ENCODE measurements around the gene WNT7A. TPM values are rescaled to one million over a fixed set of nuclear protein-coding genes. Genes with fewer than 3 reads are reported as not detected.

Gene WNT7A
- total RNA-seq, 1 experiment from 2014 or later = 0.34 TPM

GRCh38 chr3:13863382-13863952, 16.4 kb downstream of the WNT7A start:
- ATAC-seq (no peak), DNase-seq (ENCODE audit: low read depth, low spot score) (no peak)
- H3K9ac ChIP-seq (ENCODE audit: low read length) = no peak overlapping the region
- H3K9me3 ChIP-seq (ENCODE audit: control insufficient read depth in 1 of 2, insufficient read depth in 1 of 2, low read depth in 1 of 2, low read length in 2 of 2) = no peaks in the 10 kb centered on the region
- ChIA-PET RAD21 (ENCODE audit: low non-redundant PET in 1 of 2, low total read pairs in 2 of 2, uncharacterized antibody in 2 of 2, unreplicated experiment in 2 of 2) (no interaction called here), POLR2A (interaction anchor here (0.8 kb wide), 1 partner anchor 14 kb away, joined by 3 read pairs; no protein-coding TSS in a partner anchor), CTCF (interaction anchor here (1.4 kb wide), 1 partner anchor 206 kb away, joined by 4 read pairs; no protein-coding TSS in a partner anchor)
- H3K9me2 ChIP-seq (ENCODE audit: insufficient read depth) = no peaks in the 10 kb centered on the region
- H3K27me3 ChIP-seq (ENCODE audit: insufficient read depth, low read length) = peaks cover 4% of the 10 kb centered on the region; the same call in 1 of the 2 replicates
- H2AFZ ChIP-seq (ENCODE audit: low read depth, low read length, poor library complexity, severe bottlenecking) = no peak overlapping the region
- H3K4me3 ChIP-seq (replicated peaks in 1 of 2; ENCODE audit: low read depth in 1 of 2, low read length in 2 of 2) = no peak overlapping the region
- no peaks in the 10 kb centered on the region for H3K79me2 ChIP-seq (ENCODE audit: insufficient read depth, low read length)
- no peaks in the 10 kb centered on the region for H4K20me1 ChIP-seq (ENCODE audit: insufficient read depth)
- no peak overlapping the region for H3K27ac ChIP-seq (ENCODE audit: low read depth, low read length)
- intact Hi-C loops (cut with micrococcal nuclease) = no loop called here
- TF ChIP-seq REST (IDR thresholded peaks at IDR 0.05; ENCODE audit: low read depth) (no peak), TCF7L2 (IDR thresholded peaks at IDR 0.05; ENCODE audit: borderline replicate concordance, extremely low read depth, insufficient read depth, insufficient read length) (no peak), MAX (IDR thresholded peaks at IDR 0.05) (no peak), POLR2AphosphoS5 (IDR thresholded peaks at IDR 0.05; ENCODE audit: low read depth, low read length) (no peak), ZNF274 (IDR thresholded peaks at IDR 0.05; ENCODE audit: low read depth, low read length) (no peak), SRF (IDR thresholded peaks at IDR 0.05; ENCODE audit: low read depth) (no peak), EGR1 (IDR thresholded peaks at IDR 0.05; ENCODE audit: low read depth) (no peak), ZFX (IDR thresholded peaks at IDR 0.05) (no peak), SP1 (IDR thresholded peaks at IDR 0.05; ENCODE audit: low read depth) (no peak), ELF1 (IDR thresholded peaks at IDR 0.05; ENCODE audit: borderline replicate concordance, low read depth) (no peak), RAD21 (IDR thresholded peaks at IDR 0.05; ENCODE audit: low read depth) (no peak)
- no peaks in the 10 kb centered on the region for H3K36me3 ChIP-seq (ENCODE audit: control insufficient read depth in 1 of 2, insufficient read depth in 2 of 2, low read length in 2 of 2)
- no peak overlapping the region for H3K4me2 ChIP-seq (ENCODE audit: low read length)
- peaks cover 0 to 23% of the 10 kb centered on the region in 2 experiments; a peak in 2 of 4 replicates for H3K4me1 ChIP-seq (ENCODE audit: control insufficient read depth in 1 of 2, insufficient read depth in 2 of 2, low read length in 2 of 2)
- no TSS peak for BruUV-seq (replicated peaks)
